HEK293T (cell line): ENCODE results near the gene ERBB4.

Experiments used
- CTCF ChIA-PET: fragments of 350-600 bp; formaldehyde crosslinking; extraction: SDS; loops from one replicate; lab custom pipeline; 2021; ENCODE audit warnings: antibody characterized with exemption, inconsistent platforms; lab: Yijun Ruan, JAX
- POLR2A ChIA-PET: fragments of 350-600 bp; formaldehyde crosslinking; extraction: SDS; loops from one replicate; lab custom pipeline; 2020; ENCODE audit warnings: antibody characterized with exemption, inconsistent platforms; lab: Yijun Ruan, JAX
- DNase-seq: peaks from one replicate; pipeline ENCODE4 v3.0.0; 2012; ENCODE audit warnings: mixed read lengths; ENCODE audit errors: extremely low spot score
- ARNT ChIP-seq: fragments of 450-650 bp; IDR thresholded peaks from 2 replicates; pipeline ENCODE4 v1.6.1; 2017; ENCODE audit warnings: mild to moderate bottlenecking
- BHLHE40 ChIP-seq: fragments of 450-650 bp; IDR thresholded peaks from 2 replicates; pipeline ENCODE4 v1.6.1; 2016; ENCODE audit warnings: mild to moderate bottlenecking, moderate library complexity, borderline replicate concordance
- CTBP1 ChIP-seq: fragments of 450-650 bp; IDR thresholded peaks from 2 replicates; pipeline ENCODE4 v1.6.1; 2016; ENCODE audit warnings: borderline replicate concordance
- ELF4 ChIP-seq: fragments of 450-650 bp; IDR thresholded peaks from 2 replicates; pipeline ENCODE4 v1.6.1; 2017; ENCODE audit warnings: antibody characterized with exemption
- FOXA1 ChIP-seq: fragments of 450-650 bp; IDR thresholded peaks from 2 replicates; pipeline ENCODE4 v1.6.1; 2016; ENCODE audit warnings: mild to moderate bottlenecking
- FOXK2 ChIP-seq: fragments of 450-650 bp; IDR thresholded peaks from 2 replicates; pipeline ENCODE4 v1.6.1; 2016; ENCODE audit warnings: mild to moderate bottlenecking
- FOXM1 ChIP-seq: fragments of 450-650 bp; IDR thresholded peaks from 2 replicates; pipeline ENCODE4 v1.6.1; 2017; ENCODE audit warnings: mild to moderate bottlenecking, borderline replicate concordance
- HDGF ChIP-seq: fragments of 450-650 bp; IDR thresholded peaks from 2 replicates; pipeline ENCODE4 v1.6.1; 2017; ENCODE audit warnings: antibody characterized with exemption, borderline replicate concordance
- L3MBTL2 ChIP-seq: fragments of 450-650 bp; conservative IDR thresholded peaks from 2 replicates; pipeline ENCODE4 v1.6.1; 2016; ENCODE audit warnings: mild to moderate bottlenecking
- LEF1 ChIP-seq: fragments of 450-650 bp; IDR thresholded peaks from 2 replicates; pipeline ENCODE4 v1.6.1; 2017; ENCODE audit warnings: mild to moderate bottlenecking, borderline replicate concordance
- NFRKB ChIP-seq: fragments of 450-650 bp; IDR thresholded peaks from 2 replicates; pipeline ENCODE4 v1.6.1; 2016; ENCODE audit warnings: mild to moderate bottlenecking, moderate library complexity
- SP1 ChIP-seq: fragments of 450-650 bp; IDR thresholded peaks from 2 replicates; pipeline ENCODE4 v1.6.1; 2017
- SUZ12 ChIP-seq: fragments of 450-650 bp; IDR thresholded peaks from 2 replicates; pipeline ENCODE4 v1.6.1; 2016; ENCODE audit warnings: mild to moderate bottlenecking
- TARDBP ChIP-seq: fragments of 450-650 bp; IDR thresholded peaks from 2 replicates; pipeline ENCODE4 v1.6.1; 2016
- ZNF384 ChIP-seq: fragments of 450-650 bp; IDR thresholded peaks from 2 replicates; pipeline ENCODE4 v1.6.1; 2016
- TF ChIP-seq, protein P1 (sequence below): fragments of 450-650 bp; IDR thresholded peaks from 2 replicates; pipeline ENCODE4 v1.6.1; 2016

The ERBB4 gene

DNA sequence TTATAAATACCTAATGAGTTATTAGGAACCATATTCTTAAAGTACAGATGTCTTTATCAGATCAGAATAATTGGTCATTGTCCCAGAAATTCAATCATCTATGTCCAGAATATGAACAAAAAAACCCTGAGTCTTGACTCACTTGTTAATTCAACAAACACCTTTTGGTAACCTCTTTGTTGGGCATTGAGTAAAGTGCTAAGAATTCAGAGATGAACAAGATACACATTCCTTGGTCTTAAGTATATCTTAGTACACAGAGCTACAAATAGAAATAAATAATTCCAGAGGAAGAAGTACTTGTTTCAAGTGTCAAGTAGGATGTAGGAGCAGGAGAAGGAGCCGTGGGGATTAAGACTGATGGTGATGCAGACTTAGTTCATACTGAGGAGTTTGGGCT, 1184.1 kb downstream of the ERBB4 start:
- DNase-seq, result no peak
- CTCF ChIA-PET, result no interaction called here

DNA sequence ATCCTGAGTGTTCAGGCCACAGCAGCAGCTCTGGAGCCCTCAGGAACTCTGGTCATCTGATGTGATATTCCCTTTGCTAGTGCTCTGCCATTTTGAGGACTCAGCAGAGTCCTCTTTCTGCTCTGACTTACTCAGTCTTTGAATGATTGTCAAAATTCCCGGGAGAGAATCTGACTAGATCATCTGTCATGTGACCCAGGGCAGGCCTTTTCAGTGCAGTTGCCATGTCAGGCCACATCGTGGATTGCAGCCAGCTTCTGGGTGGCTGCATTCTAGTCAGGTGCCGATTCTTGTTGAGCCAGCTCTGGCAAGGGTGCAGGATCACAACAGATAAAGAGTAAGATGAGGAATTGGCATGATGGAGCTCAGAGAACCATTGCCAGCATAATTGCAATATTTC, 1186.6 kb downstream of the ERBB4 start:
- TF ChIP-seq HDGF (no peak), BHLHE40 (no peak), SP1 (no peak), NFRKB (no peak), ARNT (no peak), L3MBTL2 (no peak), LEF1 (no peak), ZNF384 (no peak)
- ChIA-PET POLR2A (no interaction called here), CTCF (no interaction called here)
- DNase-seq, result no peak

More for the DNA sequence above, 1184.1 kb downstream of the ERBB4 start:
- POLR2A ChIA-PET, result no interaction called here
- TF ChIP-seq HDGF, result no peak
- no peak for TF ChIP-seq NFRKB
- TF ChIP-seq L3MBTL2, result no peak
- TF ChIP-seq ZNF384, result no peak
- TF ChIP-seq ARNT, result no peak
- TF ChIP-seq TARDBP, result no peak
- no peak for TF ChIP-seq ELF4
- TF ChIP-seq CTBP1, result no peak
- TF ChIP-seq LEF1, result no peak
- TF ChIP-seq FOXM1, result no peak
- no peak for TF ChIP-seq FOXA1
- TF ChIP-seq, protein P1, sequence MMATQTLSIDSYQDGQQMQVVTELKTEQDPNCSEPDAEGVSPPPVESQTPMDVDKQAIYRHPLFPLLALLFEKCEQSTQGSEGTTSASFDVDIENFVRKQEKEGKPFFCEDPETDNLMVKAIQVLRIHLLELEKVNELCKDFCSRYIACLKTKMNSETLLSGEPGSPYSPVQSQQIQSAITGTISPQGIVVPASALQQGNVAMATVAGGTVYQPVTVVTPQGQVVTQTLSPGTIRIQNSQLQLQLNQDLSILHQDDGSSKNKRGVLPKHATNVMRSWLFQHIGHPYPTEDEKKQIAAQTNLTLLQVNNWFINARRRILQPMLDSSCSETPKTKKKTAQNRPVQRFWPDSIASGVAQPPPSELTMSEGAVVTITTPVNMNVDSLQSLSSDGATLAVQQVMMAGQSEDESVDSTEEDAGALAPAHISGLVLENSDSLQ, result no peak
- no peak for TF ChIP-seq FOXK2
- no peak for TF ChIP-seq SUZ12
- TF ChIP-seq SP1, result no peak

DNA sequence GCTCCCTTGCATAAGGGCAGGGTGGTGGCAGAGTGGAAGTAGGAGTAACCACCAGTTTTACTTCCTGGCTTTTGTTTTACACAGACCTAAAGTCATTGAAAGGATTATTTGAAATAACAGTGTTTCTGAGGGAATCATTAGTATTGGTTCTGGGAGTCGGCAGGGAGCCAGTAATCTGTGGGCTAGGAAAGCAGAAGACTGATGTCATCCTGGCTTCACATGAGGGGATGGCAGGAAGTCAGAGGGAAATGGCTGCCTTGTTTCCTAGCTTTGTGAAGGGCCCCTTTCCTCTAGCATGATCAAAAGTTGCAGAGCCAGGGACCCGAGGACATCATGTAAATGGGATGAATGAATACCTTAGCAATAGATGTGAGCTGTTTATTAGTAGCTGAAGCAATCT, 1189.6 kb downstream of the ERBB4 start:
- CTCF ChIA-PET, result no interaction called here
- POLR2A ChIA-PET, result no interaction called here
- DNase-seq, result no peak
- TF ChIP-seq CTBP1, result no peak
- TF ChIP-seq NFRKB, result no peak
- TF ChIP-seq HDGF, result no peak
- no peak for TF ChIP-seq LEF1
- TF ChIP-seq, protein P1, result no peak
- no peak for TF ChIP-seq SUZ12
- TF ChIP-seq ELF4, result no peak
- no peak for TF ChIP-seq FOXA1
- no peak for TF ChIP-seq L3MBTL2
- no peak for TF ChIP-seq FOXK2
- TF ChIP-seq FOXM1, result no peak
- no peak for TF ChIP-seq SP1
- no peak for TF ChIP-seq ZNF384
- TF ChIP-seq ARNT, result no peak
- no peak for TF ChIP-seq TARDBP
- TF ChIP-seq BHLHE40, result no peak

DNA sequence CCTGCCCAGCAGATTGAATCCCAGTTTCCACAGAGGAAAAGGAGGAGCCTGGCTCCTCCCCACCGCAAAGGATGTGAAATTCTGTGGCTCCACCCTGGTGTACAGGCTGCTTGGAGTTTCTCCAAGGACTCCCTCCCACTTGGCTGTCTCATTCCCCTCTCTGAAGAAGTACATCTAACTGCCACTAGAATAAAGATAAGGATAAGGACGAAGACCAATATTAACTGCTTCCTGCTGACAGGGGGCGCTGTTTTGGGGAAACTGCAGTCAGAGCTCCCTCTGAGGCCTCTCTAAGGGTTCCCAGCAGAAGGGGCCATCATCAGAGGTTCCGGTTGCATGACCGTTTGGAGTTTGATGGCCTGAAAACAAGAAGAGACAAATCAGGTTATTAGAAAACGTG, 1191.3 kb downstream of the ERBB4 start:
- TF ChIP-seq ZNF384 (no peak), FOXK2 (no peak), NFRKB (no peak), HDGF (no peak), ARNT (no peak), SP1 (no peak), L3MBTL2 (no peak), ELF4 (no peak), SUZ12 (no peak), LEF1 (no peak), FOXM1 (no peak), TARDBP (no peak)
- TF ChIP-seq, protein P1, result no peak
- no peak for DNase-seq
- ChIA-PET CTCF (no interaction called here), POLR2A (no interaction called here)

DNA sequence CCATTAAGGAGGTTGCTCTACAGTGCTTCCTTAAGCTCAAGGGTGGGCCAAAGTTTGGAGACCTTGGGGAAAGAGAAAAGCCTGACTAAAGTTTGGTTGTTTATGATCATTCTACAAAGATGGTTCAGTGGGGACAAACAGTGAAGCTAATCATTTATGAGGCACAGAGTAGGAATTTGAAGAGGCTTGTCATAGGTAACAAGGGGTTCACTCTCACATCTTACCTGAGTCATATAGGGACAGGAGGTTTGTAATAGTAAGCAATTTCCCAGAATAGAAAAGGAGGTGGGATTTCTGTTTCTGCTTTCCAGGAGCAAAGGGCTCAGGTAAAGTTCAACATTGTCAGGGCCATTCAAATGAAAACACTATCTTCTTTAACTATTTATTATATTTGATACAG, 1194.3 kb downstream of the ERBB4 start:
- no peak for DNase-seq
- POLR2A ChIA-PET, result no interaction called here
- TF ChIP-seq ELF4 (no peak), BHLHE40 (no peak), NFRKB (no peak), FOXK2 (no peak), FOXM1 (no peak), FOXA1 (no peak), SP1 (no peak), ARNT (no peak), HDGF (no peak), CTBP1 (no peak)
- TF ChIP-seq, protein P1, result no peak
- CTCF ChIA-PET, result no interaction called here

DNA sequence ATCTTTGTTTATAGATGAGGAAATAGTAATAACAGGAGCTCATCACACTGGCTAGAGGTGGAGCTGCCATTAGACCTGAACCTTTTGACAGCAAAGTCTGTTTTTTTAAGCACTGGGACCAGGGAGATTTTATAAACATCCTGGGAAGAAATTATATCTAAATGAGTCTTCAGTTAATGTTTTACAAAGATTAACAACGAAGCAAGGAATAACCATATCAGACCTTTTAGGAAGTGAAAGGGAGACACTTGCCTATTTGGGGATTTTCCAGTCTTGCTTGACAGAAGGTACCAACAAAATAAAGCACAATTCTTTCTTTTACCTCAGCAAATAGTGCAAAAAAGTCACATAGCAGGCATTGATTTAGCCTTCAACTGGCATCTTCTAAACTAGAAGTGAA, 1205.2 kb downstream of the ERBB4 start:
- POLR2A ChIA-PET, result no interaction called here
- CTCF ChIA-PET, result no interaction called here
- no peak for TF ChIP-seq TARDBP
- no peak for TF ChIP-seq ELF4
- TF ChIP-seq NFRKB, result no peak
- TF ChIP-seq FOXA1, result no peak
- TF ChIP-seq LEF1, result no peak
- no peak for TF ChIP-seq SP1
- TF ChIP-seq BHLHE40, result no peak
- TF ChIP-seq FOXM1, result no peak
- no peak for DNase-seq
